CD4-positive, alpha-beta T cell treated with Interferon alpha-2 for 1 hour (primary cell): ENCODE data around the gene CRB1.

Experiments
- DNase-seq, 2 donors: peaks; one replicate each; pipeline ENCODE4 v3.0.0-alpha.2; 2020 to 2022

CRB1 gene

DNA sequence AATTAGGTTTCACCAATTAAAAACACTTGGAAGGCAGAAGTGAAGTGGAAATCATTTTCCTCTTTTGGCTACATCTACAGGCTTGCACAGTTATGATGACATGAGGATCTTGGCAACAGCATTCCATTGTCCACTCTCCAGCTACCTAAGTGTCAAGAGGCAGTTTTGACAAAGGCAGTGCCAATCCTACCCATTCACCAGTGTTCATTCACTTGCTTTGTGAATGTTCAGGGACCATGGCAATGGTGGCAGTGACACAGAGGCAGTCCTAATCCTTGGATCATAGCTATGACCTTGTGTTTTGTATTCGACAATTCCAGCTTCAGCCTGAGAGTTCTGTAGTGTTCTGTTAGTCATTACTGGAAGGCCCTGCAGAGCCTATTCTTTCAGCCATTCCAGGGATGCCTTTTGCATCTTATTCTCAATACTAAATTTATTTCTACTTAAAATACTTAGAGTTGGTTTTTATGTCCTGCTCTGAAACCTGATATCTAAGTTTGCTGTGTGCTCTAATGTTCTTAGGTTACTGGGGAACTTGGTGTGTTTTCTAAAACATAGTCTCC lies 36.7 kb downstream of the CRB1 start:
- no peak for DNase-seq

DNA sequence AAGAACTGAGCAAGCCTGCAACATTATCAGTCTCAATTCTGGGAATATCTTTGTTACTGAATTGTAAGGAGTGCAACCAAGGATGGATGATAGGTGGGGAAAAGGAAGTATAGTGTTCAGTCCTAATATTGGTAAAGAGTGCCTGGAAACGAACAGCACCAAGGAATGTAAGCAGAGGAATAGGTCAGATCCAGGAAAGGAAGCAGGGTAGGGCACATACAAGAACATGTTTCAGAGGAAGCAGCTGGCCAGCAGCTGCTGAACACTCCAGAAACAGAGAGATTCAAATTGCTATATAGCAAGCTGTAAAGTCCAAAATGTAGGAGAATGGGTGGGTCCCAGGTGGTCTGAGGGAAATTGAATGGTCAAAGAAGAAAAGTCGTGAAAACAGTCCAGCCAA lies 37.9 kb downstream of the CRB1 start:
- no peak for DNase-seq

DNA sequence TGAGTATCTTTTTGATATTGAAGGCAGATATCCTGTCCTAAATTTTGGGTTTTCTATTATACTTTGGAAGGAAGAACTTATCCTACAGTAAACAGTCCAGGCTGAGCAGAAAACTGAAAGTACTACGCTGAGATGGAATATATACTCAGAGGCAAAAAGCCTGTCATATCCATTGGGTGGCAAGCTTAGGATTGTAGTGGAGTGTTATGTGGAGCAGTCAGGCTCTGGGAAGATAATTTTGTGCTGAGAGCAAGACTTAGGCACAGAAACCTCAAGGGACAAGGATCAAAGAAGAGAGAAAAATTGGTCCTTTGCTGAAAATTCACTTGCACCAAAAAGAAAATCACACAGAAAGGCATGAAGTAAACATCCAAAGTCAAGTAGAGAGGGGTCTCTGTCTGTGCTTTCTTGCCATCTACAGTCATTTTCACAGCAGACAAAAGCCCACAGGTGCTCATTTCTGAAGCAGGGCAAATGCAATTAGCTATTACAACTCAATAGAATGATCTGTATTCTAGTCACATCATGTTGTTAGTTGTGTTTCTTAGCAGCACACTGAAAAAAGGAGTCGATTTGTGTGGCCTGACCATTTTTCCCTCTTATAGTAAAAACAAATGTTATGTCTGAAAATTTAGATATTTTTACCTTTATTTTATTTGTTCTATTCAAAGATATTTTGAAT lies 38.5 kb downstream of the CRB1 start:
- no peak for DNase-seq

DNA sequence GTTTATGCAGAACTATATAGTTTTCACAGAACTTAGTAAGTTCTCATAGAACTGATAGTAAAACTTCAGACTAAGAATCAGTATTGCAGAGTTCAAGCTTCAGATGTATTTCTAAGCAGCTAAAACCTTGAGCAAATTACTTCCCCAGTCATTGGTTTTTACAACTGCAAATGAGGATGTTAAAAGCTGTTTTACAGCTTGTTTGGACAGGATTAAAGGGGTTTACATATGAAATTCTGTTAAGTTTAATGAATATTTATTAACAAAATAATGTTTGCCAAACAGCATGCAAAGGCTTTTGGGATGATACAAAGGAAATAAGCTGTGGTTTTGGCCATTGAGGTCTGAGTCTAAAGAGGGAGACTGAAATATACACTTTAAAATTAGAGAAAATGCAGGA lies 39.1 kb downstream of the CRB1 start:
- no peak for DNase-seq

DNA sequence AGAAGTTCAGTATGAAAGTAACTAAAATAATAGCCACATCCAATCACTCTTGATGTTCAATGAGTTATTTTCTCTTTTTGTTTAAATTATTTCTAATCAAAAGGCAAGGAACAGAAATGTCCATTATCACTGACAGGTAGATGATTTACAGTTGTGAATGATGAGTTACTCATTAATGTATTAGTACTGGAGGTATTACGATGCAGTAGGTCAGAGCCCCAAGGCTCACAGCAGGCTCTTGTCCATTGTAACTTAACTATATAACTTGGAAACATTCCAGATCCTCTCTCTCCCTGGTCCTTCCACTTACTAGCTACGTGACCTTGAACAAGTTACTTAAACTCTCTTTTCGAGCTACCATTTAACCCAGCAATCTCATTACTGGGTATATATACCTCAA lies 39.5 kb downstream of the CRB1 start:
- DNase-seq, result no peak

DNA sequence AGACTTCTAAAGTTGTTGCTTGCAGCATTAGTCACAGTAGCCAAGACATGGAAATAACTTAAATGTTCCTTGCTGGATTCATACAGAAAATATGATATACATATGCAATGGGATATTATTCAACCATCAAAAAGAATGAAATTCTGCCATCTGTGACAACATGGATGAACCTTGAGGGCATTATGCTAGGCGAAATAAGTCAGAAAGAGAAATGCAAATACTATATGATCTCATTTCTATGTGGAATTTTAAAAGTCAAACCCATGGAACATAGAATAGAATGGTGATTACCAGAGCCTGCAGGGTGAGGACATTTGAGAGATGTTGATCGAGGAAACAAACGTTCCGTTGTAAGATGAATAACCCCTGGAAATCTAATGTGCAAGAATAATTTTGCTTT lies 43.0 kb downstream of the CRB1 start:
- DNase-seq, result no peak

DNA sequence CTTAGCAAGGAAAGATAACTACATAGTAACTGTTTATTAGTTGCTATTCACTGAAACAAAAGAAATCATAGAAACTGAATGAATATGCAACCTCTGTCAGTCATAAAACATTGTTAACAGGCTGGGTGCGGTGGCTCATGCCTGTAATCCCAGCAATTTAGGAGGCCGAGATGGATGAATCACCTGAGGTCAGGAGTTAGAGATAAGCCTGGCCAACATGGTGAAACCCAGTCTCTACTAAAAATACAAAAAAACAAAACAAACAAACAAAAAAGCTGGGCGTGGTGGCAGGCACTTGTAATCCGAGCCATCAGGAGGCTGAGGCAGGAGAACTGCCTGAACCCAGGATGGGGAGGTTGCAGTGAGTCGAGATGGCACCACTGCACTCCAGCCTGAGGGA lies 44.1 kb downstream of the CRB1 start:
- no peak for DNase-seq

DNA sequence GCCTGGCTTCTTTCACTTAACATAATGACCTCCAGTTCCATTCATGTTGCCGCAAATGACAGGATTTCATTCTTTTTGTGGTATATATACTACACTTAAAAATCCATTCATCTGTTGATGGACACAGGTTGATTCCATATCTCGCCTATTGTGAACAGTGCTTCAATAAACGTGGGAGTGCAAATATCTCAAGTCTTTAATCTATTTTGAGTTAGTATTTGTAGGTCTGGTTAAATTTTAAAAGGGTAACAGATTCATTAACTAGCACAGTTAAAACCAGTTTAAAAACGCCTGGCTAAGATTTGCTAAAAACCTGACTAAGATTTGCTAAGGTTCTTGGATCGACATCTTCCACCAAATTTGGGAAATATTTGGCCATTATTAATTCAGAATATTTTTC lies 45.7 kb downstream of the CRB1 start:
- no peak for DNase-seq

DNA sequence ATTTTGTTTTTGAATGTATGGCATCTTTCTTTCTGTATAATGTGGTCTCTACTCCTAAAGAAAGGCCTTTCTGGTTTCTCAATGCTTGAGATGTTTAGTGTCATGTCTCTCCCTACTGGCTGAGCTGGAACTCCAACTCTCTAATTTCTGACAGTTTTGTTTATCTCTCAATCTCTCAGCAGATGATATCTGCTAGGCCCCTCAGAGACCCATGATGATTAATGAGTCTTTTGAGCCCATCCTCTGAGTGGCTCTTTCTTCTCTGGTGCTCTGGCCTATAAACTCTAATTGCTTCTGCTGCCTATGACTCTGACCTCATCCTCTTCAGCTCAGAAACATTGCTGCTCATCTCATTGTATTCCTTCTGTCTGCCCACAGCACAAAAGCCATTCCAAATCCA lies 46.6 kb downstream of the CRB1 start:
- no peak for DNase-seq

DNA sequence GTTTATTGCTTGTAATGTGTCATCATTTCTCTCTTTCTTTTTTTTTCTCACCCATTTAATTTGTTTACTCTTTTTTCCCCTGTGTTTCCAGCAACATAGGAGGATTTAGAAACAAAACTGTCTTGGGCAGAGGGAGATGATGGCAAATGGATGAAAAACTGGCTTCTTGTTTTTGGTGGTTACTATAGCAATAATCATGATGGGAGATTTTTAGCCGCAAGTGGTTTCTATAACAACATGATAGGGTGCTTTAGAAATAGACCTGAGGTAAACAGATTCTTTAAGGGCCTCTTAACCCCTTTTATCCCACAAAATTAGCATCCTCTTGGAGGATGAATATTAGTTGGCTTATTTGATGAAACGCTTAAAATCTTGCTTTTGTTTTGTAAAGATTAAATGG lies 51.6 kb downstream of the CRB1 start:
- peak in 1 of 2 donors; percentile 11 for DNase-seq

DNA sequence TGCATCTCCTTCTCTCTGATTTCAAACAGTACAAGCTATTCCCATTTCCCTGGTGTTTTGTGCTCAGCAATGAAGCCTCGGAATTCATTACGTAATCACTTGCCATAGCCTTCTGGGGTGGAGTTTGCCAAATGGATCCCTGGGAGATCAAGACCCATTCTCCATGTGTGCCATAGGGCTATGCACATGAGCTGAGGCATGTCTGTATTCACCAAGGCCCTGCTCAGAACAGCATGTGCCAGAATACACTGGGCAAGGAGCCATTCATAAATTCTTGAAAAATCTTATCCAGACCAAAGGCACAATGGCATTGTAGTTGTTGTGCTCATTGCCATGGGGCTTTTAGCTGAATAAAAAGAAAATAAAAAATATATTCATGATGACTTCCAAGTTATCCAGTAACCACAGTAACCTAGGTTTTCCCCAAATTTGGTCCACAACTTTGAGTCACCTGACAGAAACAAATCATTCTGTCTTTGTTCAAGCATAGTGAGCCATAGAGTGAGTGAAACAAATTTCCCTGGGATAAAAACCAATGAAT lies 53.0 kb downstream of the CRB1 start:
- DNase-seq, result no peak

DNA sequence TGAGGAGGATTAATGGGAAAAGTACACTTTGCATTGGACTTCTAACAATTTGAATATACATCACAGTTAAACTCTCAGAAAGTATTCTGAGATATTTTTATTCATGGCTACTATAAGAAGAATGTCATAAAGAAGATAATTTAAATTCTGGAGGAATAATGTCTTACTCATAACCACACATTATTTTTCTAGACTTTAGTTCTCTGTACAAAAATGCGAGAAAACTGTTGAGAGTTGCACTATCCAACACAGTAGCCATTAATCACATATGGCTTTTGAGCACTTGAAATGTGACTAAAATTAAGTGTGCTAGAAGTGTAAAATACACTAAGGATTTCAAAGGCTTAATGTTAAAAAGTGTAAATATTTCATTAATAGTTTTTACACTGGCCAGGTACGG lies 53.8 kb downstream of the CRB1 start:
- no peak for DNase-seq

DNA sequence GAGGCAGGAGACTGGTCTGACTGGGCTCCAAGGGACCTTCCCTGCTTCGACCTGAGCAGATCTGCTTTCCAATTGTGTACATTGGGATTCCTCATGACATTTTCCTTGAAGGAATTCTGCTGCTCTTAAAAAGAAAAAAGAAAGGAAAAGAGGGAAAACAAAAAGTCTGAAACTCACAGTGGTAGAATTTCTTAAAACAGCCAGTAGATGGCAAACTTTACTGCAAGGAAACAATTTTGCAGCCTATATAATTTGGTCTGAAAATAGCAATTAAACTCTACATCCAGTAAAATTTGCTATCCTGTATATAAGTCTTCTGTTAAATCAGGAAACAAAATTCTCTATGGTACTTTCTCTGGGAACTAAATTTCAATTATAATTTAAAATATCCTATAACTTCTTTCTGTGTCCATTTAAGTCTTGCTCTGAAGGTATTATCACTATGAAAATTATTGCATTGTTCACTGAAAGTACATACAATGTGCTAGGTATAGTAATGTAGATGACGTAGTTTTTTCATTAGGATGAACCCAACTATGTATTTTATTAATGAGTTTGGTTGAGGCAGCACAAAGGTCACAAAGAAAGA lies 59.8 kb downstream of the CRB1 start:
- DNase-seq, result no peak

DNA sequence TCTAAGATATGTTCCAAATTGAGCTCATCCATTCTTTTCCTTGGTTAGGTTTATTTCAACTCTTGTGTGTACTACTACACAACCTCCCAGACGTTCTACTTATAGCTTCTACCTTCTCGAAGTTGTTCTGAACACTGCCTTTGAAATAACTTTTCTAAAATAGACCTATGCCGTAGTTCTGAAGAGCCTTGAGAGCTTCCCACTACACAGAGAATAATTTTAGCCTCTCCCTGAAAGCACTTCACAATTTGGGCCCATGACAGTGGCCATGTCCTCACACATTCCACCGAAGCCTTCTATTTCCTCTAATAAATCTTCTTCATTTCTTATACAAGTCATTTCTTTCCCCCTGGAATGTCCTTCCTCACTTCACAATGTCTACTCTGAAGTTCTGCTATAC lies 62.2 kb downstream of the CRB1 start:
- no peak for DNase-seq

DNA sequence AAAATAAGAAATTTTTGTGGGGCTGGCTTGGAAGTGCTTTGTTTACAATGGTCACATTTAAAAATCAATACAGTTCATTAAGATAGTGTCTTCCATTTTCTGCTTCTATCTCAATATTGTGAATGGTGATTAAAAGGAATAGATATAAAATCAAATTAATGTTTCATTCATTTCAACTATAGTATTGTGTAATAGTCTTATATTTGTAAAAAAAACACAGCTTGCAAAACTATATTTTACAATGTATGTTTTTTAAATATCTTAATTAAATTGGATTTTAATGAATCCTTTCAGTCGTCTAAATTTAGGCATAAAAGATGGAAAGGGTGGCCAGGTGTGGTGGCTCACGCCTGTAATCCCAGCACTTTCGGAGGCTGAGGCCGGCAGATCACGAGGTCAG lies 63.5 kb downstream of the CRB1 start:
- DNase-seq, result no peak

DNA sequence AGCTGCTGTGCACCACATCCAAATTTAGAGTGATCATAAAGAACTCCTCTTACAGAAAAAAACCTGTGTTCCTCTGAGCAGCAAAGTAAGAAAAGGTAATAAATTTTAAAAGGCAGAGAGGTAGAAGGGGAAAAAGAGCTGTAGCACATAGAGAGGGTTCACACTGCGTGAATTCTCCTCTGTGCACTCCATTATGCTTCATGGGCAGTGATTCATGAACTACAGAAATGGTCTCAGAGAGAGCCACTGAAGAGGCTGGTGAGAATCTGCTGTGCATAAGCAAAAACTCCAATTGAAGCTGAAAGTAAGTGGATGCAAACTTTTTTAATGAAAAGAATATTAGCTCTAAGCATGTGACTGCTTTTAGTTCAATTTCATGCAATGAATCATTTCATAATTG lies 65.0 kb downstream of the CRB1 start:
- no peak for DNase-seq

DNA sequence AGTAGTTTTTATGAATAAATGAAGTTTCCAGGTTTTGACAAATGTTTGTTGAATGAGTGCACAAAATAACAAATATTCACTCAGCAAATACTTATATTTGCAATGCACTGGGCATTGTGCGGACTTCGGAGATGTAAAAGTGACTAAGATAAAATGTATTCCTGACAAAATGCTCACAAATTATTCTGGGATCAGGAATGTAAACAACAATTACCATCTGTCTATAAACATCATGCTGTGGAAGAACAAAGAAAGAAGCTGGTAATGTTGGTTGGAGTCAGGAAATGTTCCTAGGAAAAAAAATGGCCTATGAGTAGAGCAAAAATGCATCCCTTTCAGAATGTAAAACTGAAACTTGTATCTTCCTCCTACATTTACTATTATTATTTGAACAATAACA lies 68.5 kb downstream of the CRB1 start:
- no peak for DNase-seq

DNA sequence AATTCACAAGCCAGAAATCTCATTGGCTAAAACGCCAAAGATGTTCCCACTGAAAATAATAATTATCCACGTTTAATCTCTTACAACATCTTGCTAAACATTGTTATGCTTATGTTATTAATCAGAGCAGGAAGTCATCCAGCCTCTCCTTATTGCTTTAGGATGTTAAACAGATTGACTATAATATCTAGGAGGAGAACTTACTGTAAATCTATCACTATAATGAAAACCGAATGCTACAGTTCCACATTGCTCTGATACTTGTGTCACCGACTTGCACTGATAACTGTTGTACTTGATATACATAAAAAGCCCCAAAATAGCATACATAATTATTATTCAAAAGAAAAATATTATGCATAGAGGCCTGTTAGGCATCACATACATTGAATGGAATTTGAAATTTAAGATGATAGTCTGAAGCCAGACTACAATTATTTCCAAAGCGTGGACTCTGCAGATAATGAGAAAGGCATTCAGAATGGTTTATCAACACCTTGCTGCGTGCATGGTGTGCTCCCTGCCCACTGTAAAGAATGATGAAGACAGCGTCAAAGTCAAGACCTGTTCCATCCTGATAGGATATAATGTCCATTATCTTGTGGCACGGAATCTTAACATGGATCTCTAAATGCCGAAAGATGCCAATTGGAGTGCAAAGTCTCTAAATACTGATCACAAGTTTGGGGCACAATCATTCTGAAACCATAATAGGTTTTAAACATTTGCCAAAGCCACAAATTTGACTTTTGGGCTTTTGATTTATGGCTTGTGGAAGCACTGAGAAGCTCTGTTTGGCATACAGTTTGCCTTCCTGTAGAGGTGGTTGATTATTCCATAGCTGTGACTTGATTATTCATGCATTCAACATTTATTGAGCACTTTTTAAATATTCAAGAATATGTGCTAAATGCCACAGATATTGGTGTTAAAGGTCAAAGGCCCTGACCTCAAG lies 71.3 kb downstream of the CRB1 start:
- no peak for DNase-seq

DNA sequence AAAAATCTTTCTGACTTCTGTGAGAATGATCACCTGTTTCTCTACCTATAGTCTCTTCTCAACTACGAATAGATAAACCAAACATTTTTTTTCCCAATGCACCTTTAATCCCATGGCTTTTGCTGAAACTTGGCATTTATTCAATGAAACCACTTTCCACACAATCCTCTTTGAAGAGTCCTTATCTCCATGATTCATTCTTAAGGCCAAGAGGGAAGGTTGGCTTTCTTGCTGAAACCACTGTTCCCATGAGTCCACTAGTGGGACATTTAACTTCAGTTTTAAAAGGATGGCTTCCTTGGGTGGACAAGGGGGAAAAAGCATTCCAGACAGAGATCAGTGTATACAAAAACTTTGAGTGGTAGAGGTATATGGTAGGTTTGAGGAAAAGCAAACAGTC lies 73.6 kb downstream of the CRB1 start:
- DNase-seq, result no peak

DNA sequence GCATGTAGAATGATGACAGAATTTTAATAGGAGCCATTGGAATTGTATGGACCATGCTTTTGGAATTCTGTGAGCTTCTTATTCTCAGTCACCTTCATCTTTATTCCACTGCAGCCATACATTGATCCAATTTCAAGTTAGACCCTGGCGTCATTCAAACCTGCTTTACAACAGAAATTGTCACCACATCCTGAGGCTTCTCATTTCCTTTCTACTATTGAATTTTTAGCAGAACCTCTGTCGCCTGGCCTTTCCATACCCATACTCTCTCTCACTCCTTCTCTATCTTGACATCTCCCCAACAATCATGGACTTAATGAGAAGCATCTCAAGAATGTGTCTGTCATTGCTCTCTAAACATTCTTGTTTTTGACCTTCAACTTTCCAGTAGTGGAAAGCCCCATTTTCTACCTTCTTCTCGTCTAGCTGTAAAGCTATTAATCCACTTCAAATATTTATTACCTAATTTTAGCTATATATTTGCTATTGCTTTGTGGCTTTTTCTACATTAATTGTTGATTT lies 74.1 kb downstream of the CRB1 start:
- DNase-seq, result no peak

DNA sequence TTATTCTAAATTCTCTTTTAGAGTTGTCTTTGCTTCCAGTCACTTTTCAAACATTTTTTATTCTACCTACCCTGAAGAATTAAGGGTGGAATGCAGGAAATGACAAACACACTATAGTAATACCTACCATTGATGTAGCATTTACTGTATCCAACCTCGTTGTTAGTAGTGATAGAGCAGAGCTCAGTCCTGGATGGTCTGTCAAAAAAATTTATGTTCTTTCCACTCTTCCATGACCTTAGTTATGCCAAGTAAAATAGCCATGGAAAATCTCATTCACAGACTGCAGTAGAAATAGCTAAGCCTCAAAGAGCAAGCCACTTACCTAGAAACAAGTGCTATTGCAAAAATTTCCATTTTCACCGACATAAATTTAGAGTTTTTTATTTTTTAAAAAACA lies 74.6 kb downstream of the CRB1 start:
- DNase-seq, result no peak

DNA sequence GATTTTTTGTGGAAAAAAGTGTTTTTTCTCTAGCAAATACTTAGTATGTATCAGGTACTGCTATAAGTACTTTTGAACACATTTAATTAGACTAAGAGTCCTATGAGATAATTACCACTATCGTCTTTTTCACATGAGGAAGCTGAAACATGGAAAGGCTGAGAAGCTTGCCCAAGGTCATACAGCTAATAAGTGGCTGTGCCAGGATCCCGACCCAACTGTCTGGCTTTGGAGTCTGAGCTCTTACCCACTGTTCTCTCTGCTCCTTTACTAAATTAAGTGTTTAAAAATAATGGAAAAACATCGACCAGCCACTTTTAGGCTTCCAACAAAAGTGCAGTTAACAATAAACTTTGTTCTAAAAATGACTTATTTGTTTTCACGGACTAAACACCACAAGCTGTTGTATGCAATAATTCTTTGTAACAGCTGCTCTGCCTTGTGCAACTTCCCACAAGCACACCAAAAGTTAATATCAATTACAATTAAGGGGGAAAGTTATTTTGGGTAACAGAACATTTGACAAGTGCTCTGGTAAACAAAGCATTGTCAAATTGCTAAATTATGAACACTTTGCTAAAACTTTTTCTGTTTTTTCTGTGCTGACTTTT lies 75.7 kb downstream of the CRB1 start:
- no peak for DNase-seq
